CD4-positive, alpha-beta T cell treated with Interleukin-10 for 1 hour (primary cell): ENCODE results near the gene TSPAN32.

Source experiments
- DNase-seq: peaks from one replicate; pipeline ENCODE4 v3.0.0-alpha.2; 2020

Gene TSPAN32

GRCh38 chr11:2289859-2290258 lies 12.0 kb upstream of the TSPAN32 start:
- no peak for DNase-seq

- DNase-seq: no peak
Observed at GRCh38 chr11:2290351-2290841, 11.4 kb upstream of the TSPAN32 start.

- DNase-seq: no peak
Observed at GRCh38 chr11:2293531-2293971, 8.3 kb upstream of the TSPAN32 start.

GRCh38 chr11:2293984-2294925 lies 7.6 kb upstream of the TSPAN32 start:
- no peak for DNase-seq

GRCh38 chr11:2294926-2295290 lies 6.9 kb upstream of the TSPAN32 start:
- no peak for DNase-seq

- DNase-seq: no peak
Observed at GRCh38 chr11:2295971-2296912, 5.6 kb upstream of the TSPAN32 start.

GRCh38 chr11:2296913-2297622 lies 4.7 kb upstream of the TSPAN32 start:
- no peak for DNase-seq

- DNase-seq: no peak
Observed at GRCh38 chr11:2297623-2298030, 4.2 kb upstream of the TSPAN32 start.

GRCh38 chr11:2298131-2298794 lies 3.5 kb upstream of the TSPAN32 start:
- no peak for DNase-seq

- no peak for DNase-seq
Observed at GRCh38 chr11:2298795-2299761, 2.7 kb upstream of the TSPAN32 start.

- DNase-seq: no peak
Observed at GRCh38 chr11:2299773-2300172, 2.0 kb upstream of the TSPAN32 start.

GRCh38 chr11:2300290-2300935 lies 1.4 kb upstream of the TSPAN32 start:
- no peak for DNase-seq

- no peak for DNase-seq
Observed at GRCh38 chr11:2300936-2301630, 730 bp upstream of the TSPAN32 start.

- DNase-seq: no peak
Observed at GRCh38 chr11:2302306-2302895, 588 bp downstream of the TSPAN32 start.

- DNase-seq: no peak
Observed at GRCh38 chr11:2302896-2303626, 1.2 kb downstream of the TSPAN32 start.

- DNase-seq: no peak
Observed at GRCh38 chr11:2303627-2304505, 2.1 kb downstream of the TSPAN32 start.

GRCh38 chr11:2304506-2305139 lies 2.8 kb downstream of the TSPAN32 start:
- no peak for DNase-seq
